Gastroesophageal sphincter (tissue), 3 donors: ENCODE data around the gene ZBTB43.

Experiments
- CTCF ChIP-seq, 4 experiments: fragments of 200-600 bp in 2 of 4; fragments of 450-650 bp in 2 of 4; sonication (generic) in 1 of 4; IDR thresholded peaks; one replicate each; pipeline ENCODE4 v1.5.1; 2017 to 2019; ENCODE audit warnings: antibody characterized with exemption in 4 of 4, mild to moderate bottlenecking in 2 of 4, moderate library complexity in 2 of 4
- POLR2A ChIP-seq, 2 donors: fragments of 450-650 bp; IDR thresholded peaks; one replicate each; pipeline ENCODE4 v1.6.1; 2017; ENCODE audit warnings: antibody characterized with exemption in 2 of 2, mild to moderate bottlenecking in 2 of 2, moderate library complexity in 1 of 2
- POLR2AphosphoS5 ChIP-seq: sonication (generic); formaldehyde crosslinking; IDR thresholded peaks from one replicate; pipeline ENCODE4 v1.6.1; 2017; ENCODE audit warnings: antibody characterized with exemption

- TF ChIP-seq CTCF (IDR thresholded peaks at IDR 0.05) (no peak), POLR2AphosphoS5 (no peak), POLR2A (IDR thresholded peaks at IDR 0.05) (no peak)
Observed at GRCh38 chr9:126844085-126844484, 39.2 kb downstream of the ZBTB43 start.
